ENCODE data around the gene SARNP.

SARNP gene

GRCh38 chr12:55723516-55724225, 93.9 kb downstream of the SARNP start:
- FAIRE-seq: no peak

- no peak for FAIRE-seq
These were observed 94.6 kb downstream of the SARNP start for GRCh38 chr12:55722948-55723347.

- FAIRE-seq: no peak
These were observed 95.8 kb downstream of the SARNP start for GRCh38 chr12:55721601-55722213.

GRCh38 chr12:55720894-55721444, 96.6 kb downstream of the SARNP start:
- FAIRE-seq: no peak

GRCh38 chr12:55720071-55720564, 97.4 kb downstream of the SARNP start, which contains the start of gene RDH5:
RDH5 (plus strand) TSS chr12:55720393; CDS start chr12:55721185, 792 bp downstream.
- FAIRE-seq: no peak

- no peak for FAIRE-seq
These were observed 98.2 kb downstream of the SARNP start for GRCh38 chr12:55719371-55719770.

GRCh38 chr12:55718624-55719275, 98.8 kb downstream of the SARNP start:
- FAIRE-seq: no peak

GRCh38 chr12:55718015-55718414, 99.5 kb downstream of the SARNP start:
- FAIRE-seq: no peak

- FAIRE-seq: no peak
These were observed 100.2 kb downstream of the SARNP start for GRCh38 chr12:55717011-55718007.

GRCh38 chr12:55716582-55716957, 101.0 kb downstream of the SARNP start:
- no peak for FAIRE-seq

- peak; percentile 37 for FAIRE-seq
These were observed 101.5 kb downstream of the SARNP start, which contains the start of gene BLOC1S1 for GRCh38 chr12:55715833-55716581. BLOC1S1 (plus strand) TSS chr12:55716046; CDS start chr12:55716052, 6 bp downstream.

- FAIRE-seq: no peak
These were observed 102.3 kb downstream of the SARNP start for GRCh38 chr12:55715169-55715764.

GRCh38 chr12:55713721-55714120, 103.8 kb downstream of the SARNP start:
- FAIRE-seq: no peak

GRCh38 chr12:55712700-55713415, 104.7 kb downstream of the SARNP start:
- FAIRE-seq: no peak

- no peak for FAIRE-seq
These were observed 105.6 kb downstream of the SARNP start for GRCh38 chr12:55711786-55712553.

GRCh38 chr12:55708695-55709233, 108.8 kb downstream of the SARNP start:
- no peak for FAIRE-seq

- no peak for FAIRE-seq
These were observed 109.5 kb downstream of the SARNP start, which contains the start of gene ITGA7 for GRCh38 chr12:55707841-55708694. ITGA7 (minus strand) TSS chr12:55707904; CDS start chr12:55707682, 222 bp downstream.
